GM21529 (cell line): ENCODE results near the gene RFC2.
A peak's percentile ranks its signal among the peaks of the same experiment; 100 is the strongest.
"Not testable (repeated sequence)": the region's sequence is repeated elsewhere in the genome, so short reads cannot be mapped to it uniquely, and the experiment has no call there.

ENCODE experiments used
- ATAC-seq: cut with Tn5 transposase; IDR thresholded peaks from one replicate; pipeline ENCODE4 v1.9.1; 2021; ENCODE audit not compliant: unreplicated experiment

RFC2 gene

GRCh38 chr7:74252893-74253292 lies 1.3 kb downstream of the RFC2 start:
- ATAC-seq, result no peak

- not testable (repeated sequence) for ATAC-seq
Observed at GRCh38 chr7:74249058-74249457, 5.1 kb downstream of the RFC2 start.

- no peak for ATAC-seq
Observed at GRCh38 chr7:74248156-74248555, 6.0 kb downstream of the RFC2 start.

- ATAC-seq, result no peak
Observed at GRCh38 chr7:74246497-74246896, 7.7 kb downstream of the RFC2 start.

GRCh38 chr7:74242122-74242443 lies 12.1 kb downstream of the RFC2 start:
- ATAC-seq, result no peak

- ATAC-seq, result no peak
Observed at GRCh38 chr7:74240482-74240881, 13.7 kb downstream of the RFC2 start.

GRCh38 chr7:74236284-74236683 lies 17.9 kb downstream of the RFC2 start:
- ATAC-seq, result no peak

- ATAC-seq, result no peak
Observed at GRCh38 chr7:74235518-74236268, 18.5 kb downstream of the RFC2 start.

GRCh38 chr7:74233655-74234285 lies 20.4 kb downstream of the RFC2 start:
- ATAC-seq, result no peak

GRCh38 chr7:74231232-74231590 lies 23.0 kb downstream of the RFC2 start:
- peak; percentile 74 for ATAC-seq

- peak; percentile 51 for ATAC-seq
Observed at GRCh38 chr7:74230446-74231231, 23.6 kb downstream of the RFC2 start.

- ATAC-seq, result no peak
Observed at GRCh38 chr7:74228951-74229900, 25.0 kb downstream of the RFC2 start.

- ATAC-seq, result no peak
Observed at GRCh38 chr7:74226633-74227032, 27.6 kb downstream of the RFC2 start.

- ATAC-seq, result no peak
Observed at GRCh38 chr7:74225400-74225799, 28.8 kb downstream of the RFC2 start.

GRCh38 chr7:74224907-74225306 lies 29.3 kb downstream of the RFC2 start:
- ATAC-seq, result not testable (repeated sequence)

- ATAC-seq, result no peak
Observed at GRCh38 chr7:74224511-74224832, 29.7 kb downstream of the RFC2 start.

- ATAC-seq, result no peak
Observed at GRCh38 chr7:74223711-74224510, 30.3 kb downstream of the RFC2 start.

- no peak for ATAC-seq
Observed at GRCh38 chr7:74222851-74223710, 31.1 kb downstream of the RFC2 start.

- ATAC-seq, result no peak
Observed at GRCh38 chr7:74221713-74222112, 32.5 kb downstream of the RFC2 start.
